GM12878 (cell line): ENCODE data around the gene AATF. TPM values are rescaled to one million over a fixed set of nuclear protein-coding genes. Genes with fewer than 3 reads are reported as not detected.

Experiments used
- ATAC-seq: fragments of 200-7000 bp; cut with Tn5 transposase; 3 replicates; pipeline ENCODE4 v1.9.1; 2020; ENCODE audit warnings: mild to moderate bottlenecking, moderate library complexity
- BruUV-seq: library from RNA; stranded (reverse); fragments of 400-500 nt; replicated peaks from 2 replicates; lab custom pipeline; 2021; lab: Mats Ljungman, UMichigan
- CTCF ChIA-PET: fragments of 300-600 bp; sonication (Branson Sonifier 250); formaldehyde crosslinking; extraction: SDS; loops from one replicate; lab custom pipeline; 2021; ENCODE audit warnings: inconsistent platforms; lab: Yijun Ruan, JAX
- POLR2A ChIA-PET: fragments of 350-600 bp; formaldehyde crosslinking; extraction: SDS; loops from one replicate; lab custom pipeline; 2021; ENCODE audit warnings: inconsistent platforms; lab: Charles Lee
- RAD21 ChIA-PET: fragments of 300-600 bp; sonication (Branson Sonifier 250); formaldehyde crosslinking; loops from one replicate; lab custom pipeline; 2023; ENCODE audit warnings: antibody characterized with exemption; ENCODE audit not compliant: unreplicated experiment; lab: Charles Lee
- SMC1A ChIA-PET: fragments of 300-600 bp; sonication (Branson Sonifier 250); formaldehyde crosslinking; loops from one replicate; lab custom pipeline; 2023; ENCODE audit not compliant: unreplicated experiment, uncharacterized antibody; lab: Charles Lee
- DNase-seq: peaks from one replicate; pipeline ENCODE4 v3.0.0-alpha.2; 2011; ENCODE audit warnings: low read depth, low spot score
- FAIRE-seq: peaks from 3 replicates; lab custom pipeline; 2011; peaks lifted over from hg19 to GRCh38; lab: Jason Lieb, UNC
- H2AFZ ChIP-seq: 2 replicates; pipeline ENCODE4 v1.6.0; 2011; ENCODE audit warnings: low read depth, low read length, control low read depth; ENCODE audit not compliant: control insufficient read depth
- H3K27ac ChIP-seq: 2 replicates; pipeline ENCODE4 v1.5.1; 2011; ENCODE audit warnings: control low read depth; ENCODE audit not compliant: control insufficient read depth, insufficient read depth
- H3K27me3 ChIP-seq, 2 experiments: replicated peaks in 1 of 2; 2 replicates each; pipeline versions ENCODE4 v1.6.0 to v1.6.1; 2011; ENCODE audit warnings: low read length in 1 of 2; ENCODE audit not compliant: control insufficient read depth in 2 of 2, insufficient read depth in 2 of 2
- H3K36me3 ChIP-seq, 2 experiments: 2 replicates each; pipeline ENCODE4 v1.5.1; 2011; ENCODE audit warnings: low read length in 1 of 2; ENCODE audit not compliant: control insufficient read depth in 2 of 2, insufficient read depth in 2 of 2
- H3K4me1 ChIP-seq: 2 replicates; pipeline ENCODE4 v1.6.1; 2011; ENCODE audit warnings: mild to moderate bottlenecking, low read length, moderate library complexity, mixed read lengths; ENCODE audit not compliant: control insufficient read depth, insufficient read depth
- H3K4me2 ChIP-seq: 2 replicates; pipeline ENCODE4 v1.6.0; 2011; ENCODE audit warnings: control low read depth; ENCODE audit not compliant: control insufficient read depth, insufficient read depth
- H3K4me3 ChIP-seq: fragments of 200-600 bp; sonication (generic); 2 replicates; pipeline ENCODE4 v1.5.1; 2016
- H3K79me2 ChIP-seq: 2 replicates; pipeline ENCODE4 v1.6.0; 2011; ENCODE audit warnings: low read length; ENCODE audit not compliant: control insufficient read depth, insufficient read depth
- H3K9ac ChIP-seq: 2 replicates; pipeline ENCODE4 v1.8.0; 2011; ENCODE audit warnings: low read length, control low read depth, mixed read lengths; ENCODE audit not compliant: control insufficient read depth, insufficient read depth
- H3K9me3 ChIP-seq: replicated peaks from 3 replicates; pipeline ENCODE4 v1.5.1; 2011; ENCODE audit warnings: mild to moderate bottlenecking, low read length; ENCODE audit not compliant: control insufficient read depth, insufficient read depth
- H4K20me1 ChIP-seq: 2 replicates; pipeline ENCODE4 v1.6.0; 2011; ENCODE audit not compliant: control insufficient read depth, insufficient read depth
- EZH2 ChIP-seq: IDR thresholded peaks from 2 replicates; pipeline ENCODE4 v1.6.1; 2012; ENCODE audit warnings: low read depth, mild to moderate bottlenecking, control low read depth, inconsistent platforms, low read length, borderline replicate concordance; ENCODE audit not compliant: control insufficient read depth
- SRF ChIP-seq, 2 experiments: IDR thresholded peaks; 2 replicates each; pipeline ENCODE4 v1.6.1; 2011; ENCODE audit warnings: low read depth in 2 of 2, low read length in 2 of 2, mild to moderate bottlenecking in 1 of 2, moderate library complexity in 1 of 2
- WGBS: methylation state at CpG from one replicate; pipeline ENCODE4 v1.1.6; 2016; ENCODE audit warnings: low lambda C conversion rate; ENCODE audit not compliant: insufficient replicate concordance, insufficient coverage; ENCODE audit errors: missing lambda C conversion rate; 5-methylcytosine and 5-hydroxymethylcytosine counted together
- in situ Hi-C: fragments of 300-500 bp; cut with MboI; formaldehyde crosslinking; loops from 9 replicates; pipeline ENCODE4 v1.14.3; 2018; ENCODE audit warnings: mixed read lengths
- intact Hi-C: fragments of 100-400 bp; cut with micrococcal nuclease; formaldehyde crosslinking; loops from one replicate; pipeline ENCODE4 v1.14.2; 2022; ENCODE audit not compliant: unreplicated experiment
- polyA plus RNA-seq, 11 experiments: library from polyadenylated mRNA; depleted of rRNA in 4 of 11; unstranded in 6 of 11; stranded (reverse) in 5 of 11; fragments of >200 nt; fragmentation: Nextera tagmentation in 4 of 11; fragmentation: Illumina TruSeq in 1 of 11; extraction: Ambion mirVana in 4 of 11; extraction: Trizol in 1 of 11; gene quantifications; 1 replicate in 1 of 11; 2 replicates in 10 of 11; pipeline versions ENCODE4 v1.2.1 to v1.2.3, GENCODE V29; 2011 to 2016; ENCODE audit warnings: inconsistent platforms in 2 of 11, missing spikeins in 2 of 11, low read depth in 1 of 11
- total RNA-seq, 4 experiments: library from RNA; depleted of rRNA in 3 of 4; stranded (reverse); fragments of >200 nt in 3 of 4; fragmentation: Illumina TruSeq in 1 of 4; extraction: Trizol in 1 of 4; gene quantifications; 2 replicates each; pipeline versions ENCODE4 v1.2.1 to v1.2.3, GENCODE V29; 2013 to 2021
- TF ChIP-seq, protein P1 (sequence below): IDR thresholded peaks from 2 replicates; pipeline ENCODE4 v1.6.1; 2012; ENCODE audit warnings: low read depth, low read length, improper control_type of control experiment
- TF ChIP-seq, protein P2 (sequence below): IDR thresholded peaks from 2 replicates; pipeline ENCODE4 v1.6.1; 2011; ENCODE audit warnings: low read depth, low read length, improper control_type of control experiment, borderline replicate concordance
- TF ChIP-seq, protein P3 (sequence below): fragments of 450-650 bp; formaldehyde crosslinking; IDR thresholded peaks from 2 replicates; pipeline ENCODE4 v1.4.0; 2020; ENCODE audit warnings: mild to moderate bottlenecking, moderate library complexity

Gene AATF
- total and polyA plus RNA-seq, 10 of the 15 experiments (the other 5 are each of a cell fraction or from before 2014, with no cell fraction given): 36.8 to 110 (median 77.9) TPM

DNA sequence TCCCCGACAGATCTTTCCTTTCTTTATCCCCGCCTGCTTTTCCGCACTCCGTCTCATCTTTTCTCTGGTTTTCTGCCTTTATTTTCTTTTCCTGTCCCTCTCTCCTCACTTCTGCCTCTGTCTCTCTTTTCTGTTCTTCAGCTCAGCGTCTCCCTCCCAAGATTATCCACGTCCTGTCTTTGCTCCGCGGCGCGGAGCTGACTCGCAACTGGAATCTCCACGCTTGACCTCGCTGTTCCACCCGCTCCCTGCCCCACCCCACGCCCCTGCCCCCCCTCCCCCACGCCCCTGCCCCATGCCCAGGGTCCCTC, 16.4 kb upstream of the AATF start:
- no peak overlapping the region for H3K4me3 ChIP-seq
- no peaks in the 10 kb centered on the region for H4K20me1 ChIP-seq
- SMC1A ChIA-PET: no interaction called here
- POLR2A ChIA-PET: no interaction called here
- H3K9ac ChIP-seq: no peak overlapping the region
- no peaks in the 10 kb centered on the region for H3K9me3 ChIP-seq
- no peak for ATAC-seq
- intact Hi-C loops: no loop called here
- H2AFZ ChIP-seq: no peak overlapping the region
- RAD21 ChIA-PET: no interaction called here
- H3K36me3 ChIP-seq: no peaks in the 10 kb centered on the region
- no peaks in the 10 kb centered on the region for H3K79me2 ChIP-seq
- H3K27me3 ChIP-seq: peaks cover 46 to 53% of the 10 kb centered on the region in 2 experiments
- DNase-seq: no peak
- peaks cover 8% of the 10 kb centered on the region for H3K4me1 ChIP-seq
- in situ Hi-C loops: no loop called here
- BruUV-seq: no TSS peak
- WGBS: under 1% methylated on average over 15 of the region's 16 CpGs
- CTCF ChIA-PET: no interaction called here
- no peak overlapping the region for H3K4me2 ChIP-seq
- no peak overlapping the region for H3K27ac ChIP-seq
- no peak for FAIRE-seq
- TF ChIP-seq, protein P1, sequence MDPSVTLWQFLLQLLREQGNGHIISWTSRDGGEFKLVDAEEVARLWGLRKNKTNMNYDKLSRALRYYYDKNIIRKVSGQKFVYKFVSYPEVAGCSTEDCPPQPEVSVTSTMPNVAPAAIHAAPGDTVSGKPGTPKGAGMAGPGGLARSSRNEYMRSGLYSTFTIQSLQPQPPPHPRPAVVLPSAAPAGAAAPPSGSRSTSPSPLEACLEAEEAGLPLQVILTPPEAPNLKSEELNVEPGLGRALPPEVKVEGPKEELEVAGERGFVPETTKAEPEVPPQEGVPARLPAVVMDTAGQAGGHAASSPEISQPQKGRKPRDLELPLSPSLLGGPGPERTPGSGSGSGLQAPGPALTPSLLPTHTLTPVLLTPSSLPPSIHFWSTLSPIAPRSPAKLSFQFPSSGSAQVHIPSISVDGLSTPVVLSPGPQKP: no peak
- TF ChIP-seq, protein P2, sequence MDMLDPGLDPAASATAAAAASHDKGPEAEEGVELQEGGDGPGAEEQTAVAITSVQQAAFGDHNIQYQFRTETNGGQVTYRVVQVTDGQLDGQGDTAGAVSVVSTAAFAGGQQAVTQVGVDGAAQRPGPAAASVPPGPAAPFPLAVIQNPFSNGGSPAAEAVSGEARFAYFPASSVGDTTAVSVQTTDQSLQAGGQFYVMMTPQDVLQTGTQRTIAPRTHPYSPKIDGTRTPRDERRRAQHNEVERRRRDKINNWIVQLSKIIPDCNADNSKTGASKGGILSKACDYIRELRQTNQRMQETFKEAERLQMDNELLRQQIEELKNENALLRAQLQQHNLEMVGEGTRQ: no peak

DNA sequence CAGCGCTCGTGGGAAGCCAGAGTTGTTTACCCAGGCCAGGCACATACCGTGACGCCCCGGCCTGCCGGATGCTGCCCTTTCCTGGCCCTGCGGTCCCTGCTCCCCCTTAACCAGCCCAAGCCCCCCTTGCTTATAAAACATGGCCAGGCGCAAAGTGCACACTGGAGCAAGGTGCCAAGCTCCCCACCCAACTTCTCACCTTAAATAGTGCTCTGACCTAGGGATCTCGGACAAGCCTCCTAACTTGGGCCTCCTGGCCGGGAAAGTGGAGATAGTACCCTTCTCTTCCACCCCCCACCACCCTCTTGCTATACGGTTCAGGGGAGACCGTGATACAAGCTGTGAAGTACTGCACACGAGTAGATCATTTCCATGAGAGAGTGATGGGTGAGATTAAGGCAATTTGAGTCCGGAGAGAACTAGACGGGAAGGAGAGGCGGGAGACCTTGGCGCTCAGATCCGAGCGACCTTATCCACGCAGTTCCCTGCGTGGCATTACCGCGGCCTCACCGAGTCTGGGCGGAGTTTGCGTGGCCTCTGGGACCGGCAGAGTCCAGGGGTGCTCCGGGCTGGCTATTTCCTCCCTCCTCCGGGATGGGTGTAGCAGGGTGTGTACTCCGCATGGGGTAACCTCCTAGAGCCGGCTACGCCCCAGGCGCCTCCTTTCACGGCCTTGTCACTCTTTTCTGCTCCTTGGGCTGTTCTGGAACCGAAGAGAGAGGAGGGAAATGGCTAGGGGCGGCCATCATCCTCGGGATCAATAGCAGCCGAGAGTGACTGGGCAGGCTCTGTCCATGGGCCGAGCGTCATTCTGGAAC, 15.9 kb upstream of the AATF start:
- ATAC-seq (no peak), DNase-seq (no peak), FAIRE-seq (no peak)
- no peak overlapping the region for H2AFZ ChIP-seq
- no peak overlapping the region for H3K4me2 ChIP-seq
- SMC1A ChIA-PET: no interaction called here
- 26% methylated on average over 33 of the region's 40 CpGs for WGBS
- no peaks in the 10 kb centered on the region for H3K36me3 ChIP-seq
- H3K9ac ChIP-seq: no peak overlapping the region
- H3K4me3 ChIP-seq: no peak overlapping the region
- CTCF ChIA-PET: no interaction called here
- in situ Hi-C loops (no loop called here), intact Hi-C loops (no loop called here)
- H3K9me3 ChIP-seq: no peaks in the 10 kb centered on the region
- H3K27ac ChIP-seq: no peak overlapping the region
- POLR2A ChIA-PET: no interaction called here
- peaks cover 47 to 58% of the 10 kb centered on the region in 2 experiments for H3K27me3 ChIP-seq
- RAD21 ChIA-PET: no interaction called here
- H3K4me1 ChIP-seq: peaks cover 7% of the 10 kb centered on the region
- no peaks in the 10 kb centered on the region for H4K20me1 ChIP-seq
- no TSS peak for BruUV-seq
- TF ChIP-seq, protein P3, sequence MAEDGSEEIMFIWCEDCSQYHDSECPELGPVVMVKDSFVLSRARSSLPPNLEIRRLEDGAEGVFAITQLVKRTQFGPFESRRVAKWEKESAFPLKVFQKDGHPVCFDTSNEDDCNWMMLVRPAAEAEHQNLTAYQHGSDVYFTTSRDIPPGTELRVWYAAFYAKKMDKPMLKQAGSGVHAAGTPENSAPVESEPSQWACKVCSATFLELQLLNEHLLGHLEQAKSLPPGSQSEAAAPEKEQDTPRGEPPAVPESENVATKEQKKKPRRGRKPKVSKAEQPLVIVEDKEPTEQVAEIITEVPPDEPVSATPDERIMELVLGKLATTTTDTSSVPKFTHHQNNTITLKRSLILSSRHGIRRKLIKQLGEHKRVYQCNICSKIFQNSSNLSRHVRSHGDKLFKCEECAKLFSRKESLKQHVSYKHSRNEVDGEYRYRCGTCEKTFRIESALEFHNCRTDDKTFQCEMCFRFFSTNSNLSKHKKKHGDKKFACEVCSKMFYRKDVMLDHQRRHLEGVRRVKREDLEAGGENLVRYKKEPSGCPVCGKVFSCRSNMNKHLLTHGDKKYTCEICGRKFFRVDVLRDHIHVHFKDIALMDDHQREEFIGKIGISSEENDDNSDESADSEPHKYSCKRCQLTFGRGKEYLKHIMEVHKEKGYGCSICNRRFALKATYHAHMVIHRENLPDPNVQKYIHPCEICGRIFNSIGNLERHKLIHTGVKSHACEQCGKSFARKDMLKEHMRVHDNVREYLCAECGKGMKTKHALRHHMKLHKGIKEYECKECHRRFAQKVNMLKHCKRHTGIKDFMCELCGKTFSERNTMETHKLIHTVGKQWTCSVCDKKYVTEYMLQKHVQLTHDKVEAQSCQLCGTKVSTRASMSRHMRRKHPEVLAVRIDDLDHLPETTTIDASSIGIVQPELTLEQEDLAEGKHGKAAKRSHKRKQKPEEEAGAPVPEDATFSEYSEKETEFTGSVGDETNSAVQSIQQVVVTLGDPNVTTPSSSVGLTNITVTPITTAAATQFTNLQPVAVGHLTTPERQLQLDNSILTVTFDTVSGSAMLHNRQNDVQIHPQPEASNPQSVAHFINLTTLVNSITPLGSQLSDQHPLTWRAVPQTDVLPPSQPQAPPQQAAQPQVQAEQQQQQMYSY (CRISPR knock-in tag): no peak
- peak in 1 of 2 experiments; percentile 29; a peak in 1 of 4 replicates for TF ChIP-seq SRF (IDR thresholded peaks at IDR 0.05; ENCODE audit: low read depth in 2 of 2, low read length in 2 of 2)
- peak; percentile 77; the same call in 1 of the 2 replicates for TF ChIP-seq EZH2
- H3K79me2 ChIP-seq: no peaks in the 10 kb centered on the region
